CD4-positive, alpha-beta memory T cell (primary cell): ENCODE measurements around the gene ARMC9. TPM values are rescaled to one million over a fixed set of nuclear protein-coding genes. Genes with fewer than 3 reads are reported as not detected.
"Not testable (repeated sequence)": the region's sequence is repeated elsewhere in the genome, so short reads cannot be mapped to it uniquely, and the experiment has no call there.

Experiments
- CTCF ChIA-PET: fragments of 350-600 bp; sonication (Branson Sonifier 250); formaldehyde crosslinking; loops from one replicate; lab custom pipeline; 2021; ENCODE audit warnings: inconsistent platforms; ENCODE audit not compliant: partially characterized antibody; lab: Charles Lee
- POLR2A ChIA-PET: fragments of 350-600 bp; sonication (Branson Sonifier 250); formaldehyde crosslinking; loops from one replicate; lab custom pipeline; 2021; ENCODE audit not compliant: partially characterized antibody; lab: Charles Lee
- DNase-seq, 5 donors: peaks; one replicate each; pipeline versions ENCODE4 v3.0.0 to v3.0.0-alpha.2; 2020 to 2022; ENCODE audit warnings: mixed read lengths in 1 of 5
- H3K27ac ChIP-seq: one replicate; pipeline ENCODE4 v1.7.0; 2013; ENCODE audit warnings: low read depth, low read length
- H3K27me3 ChIP-seq: 2 replicates; pipeline ENCODE4 v1.7.0; 2013; ENCODE audit warnings: mild to moderate bottlenecking, low read length, moderate library complexity; ENCODE audit not compliant: insufficient read depth
- H3K36me3 ChIP-seq: 2 replicates; pipeline ENCODE4 v1.7.0; 2013; ENCODE audit warnings: mild to moderate bottlenecking, low read length, moderate library complexity; ENCODE audit not compliant: insufficient read depth
- H3K4me1 ChIP-seq: 2 replicates; pipeline ENCODE4 v1.7.0; 2013; ENCODE audit warnings: mild to moderate bottlenecking, low read length, moderate library complexity; ENCODE audit not compliant: insufficient read depth
- H3K4me3 ChIP-seq, 2 donors: one replicate each; pipeline ENCODE4 v1.7.0; 2013; ENCODE audit warnings: low read length in 2 of 2, mild to moderate bottlenecking in 1 of 2
- H3K9me3 ChIP-seq, 2 donors: one replicate each; pipeline ENCODE4 v1.7.0; 2013; ENCODE audit warnings: low read length in 2 of 2, control low read depth in 1 of 2; ENCODE audit not compliant: control insufficient read depth in 1 of 2
- H3K27ac Mint-ChIP-seq, 7 donors: one replicate each; pipeline ENCODE4 v1.8.0; 2020 to 2021; ENCODE audit warnings: mixed read lengths in 7 of 7, mild to moderate bottlenecking in 6 of 7, inconsistent platforms in 3 of 7, moderate library complexity in 3 of 7
- H3K27me3 Mint-ChIP-seq, 2 donors: one replicate each; pipeline ENCODE4 v1.8.0; 2020 to 2021; ENCODE audit warnings: mixed read lengths in 2 of 2
- H3K36me3 Mint-ChIP-seq, 2 donors: one replicate each; pipeline ENCODE4 v1.8.0; 2020 to 2021; ENCODE audit warnings: mixed read lengths in 2 of 2, inconsistent platforms in 1 of 2, mild to moderate bottlenecking in 1 of 2
- H3K4me1 Mint-ChIP-seq, 4 donors: one replicate each; pipeline ENCODE4 v1.8.0; 2020 to 2021; ENCODE audit warnings: mixed read lengths in 4 of 4, mild to moderate bottlenecking in 1 of 4
- H3K4me3 Mint-ChIP-seq, 8 donors: one replicate each; pipeline ENCODE4 v1.8.0; 2020 to 2021; ENCODE audit warnings: mixed read lengths in 8 of 8, mild to moderate bottlenecking in 7 of 8, moderate library complexity in 6 of 8, inconsistent platforms in 3 of 8
- H3K9me3 Mint-ChIP-seq, 8 donors: one replicate each; pipeline ENCODE4 v1.8.0; 2020 to 2021; ENCODE audit warnings: mixed read lengths in 8 of 8, mild to moderate bottlenecking in 5 of 8, inconsistent platforms in 3 of 8, moderate library complexity in 1 of 8
- intact Hi-C: fragments of 100-400 bp; cut with micrococcal nuclease; formaldehyde crosslinking; loops from one replicate; pipeline ENCODE4 v1.15.1; 2023
- polyA plus RNA-seq, 2 donors: library from polyadenylated mRNA; unstranded; fragments of 300-500 nt; fragmentation: Illumina TruSeq; gene quantifications; one replicate each; pipeline ENCODE4 v1.2.3, GENCODE V29; 2021
- total RNA-seq, 2 experiments: library from RNA; stranded (reverse); gene quantifications; one replicate each; pipeline ENCODE4 v1.2.3, GENCODE V29; 2021

ARMC9 gene
- total and polyA plus RNA-seq, 4 experiments from 2014 or later: 0.50 to 1.4 (median 1.1) TPM; not detected in 1

DNA sequence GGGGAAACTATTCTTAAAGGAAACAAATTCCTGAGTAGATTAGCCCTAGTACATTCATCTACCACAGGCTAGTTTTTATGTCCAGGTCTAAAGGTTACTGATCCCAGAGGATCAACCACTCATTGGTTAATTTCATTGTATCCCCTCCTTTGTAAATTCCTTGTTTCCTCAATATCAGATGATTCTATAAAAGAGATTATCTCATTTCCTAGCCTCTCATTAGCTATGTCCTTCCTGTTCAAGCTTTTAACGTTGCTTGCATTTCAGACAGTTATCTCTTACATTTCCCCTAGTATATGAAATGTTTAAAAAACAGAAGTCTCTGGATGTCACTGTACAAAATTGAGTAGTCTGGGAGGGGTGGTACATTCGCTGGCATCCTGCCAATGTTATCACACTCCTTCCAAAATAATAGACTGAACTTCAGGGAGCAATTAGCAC lies 24.2 kb upstream of the ARMC9 start:
- intact Hi-C loops: no loop called here
- Histone ChIP-seq H3K27ac (no peak overlapping the region), H3K4me1 (no peaks in the 10 kb centered on the region), H3K36me3 (peaks cover 19% of the 10 kb centered on the region), H3K4me3 (no peak overlapping the region), H3K9me3 (no peaks in the 10 kb centered on the region), H3K27me3 (no peaks in the 10 kb centered on the region)
- POLR2A ChIA-PET: no interaction called here
- Mint-ChIP-seq H3K9me3 (no peaks in the 10 kb centered on the region), H3K36me3 (peaks cover 40 to 52% of the 10 kb centered on the region in 2 donors), H3K27me3 (no peaks in the 10 kb centered on the region), H3K4me1 (peaks cover 0 to 1% (median 0%) of the 10 kb centered on the region in 4 donors), H3K27ac (peak overlapping the region in 1 of 7 donors; percentile 28), H3K4me3 (no peak overlapping the region)
- no peak for DNase-seq
- CTCF ChIA-PET: interaction anchor here (1.0 kb wide), 1 partner anchor 11 kb away, joined by 3 read pairs; no protein-coding TSS in a partner anchor

DNA sequence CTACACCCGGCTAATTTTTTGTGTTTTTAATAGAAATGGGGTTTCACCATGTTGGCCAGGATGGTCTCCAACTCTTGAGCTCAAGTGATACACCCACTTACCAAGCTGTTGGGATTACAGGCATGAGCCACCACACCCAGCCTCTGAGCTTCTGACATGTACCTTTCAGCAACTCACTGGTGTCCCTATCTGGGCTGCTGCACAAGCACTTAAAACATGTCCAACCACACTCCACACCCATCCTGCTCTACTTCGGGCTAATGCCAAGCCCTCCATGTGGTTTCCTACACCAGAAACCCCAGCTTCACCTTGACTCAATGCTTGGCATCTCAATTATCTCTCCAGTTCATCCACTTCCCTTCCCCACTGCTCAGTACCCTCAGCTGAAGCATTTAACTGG lies 22.4 kb upstream of the ARMC9 start:
- no peak overlapping the region for H3K27ac ChIP-seq
- no peak for DNase-seq
- Mint-ChIP-seq H3K9me3 (no peaks in the 10 kb centered on the region), H3K4me1 (peaks cover 6 to 9% (median 8%) of the 10 kb centered on the region in 4 donors), H3K4me3 (no peak overlapping the region), H3K36me3 (peaks cover 26 to 34% of the 10 kb centered on the region in 2 donors), H3K27me3 (no peaks in the 10 kb centered on the region), H3K27ac (peak overlapping the region in 3 of 7 donors; percentile 17 to 43 (median 36))
- H3K4me3 ChIP-seq: no peak overlapping the region
- H3K4me1 ChIP-seq: no peaks in the 10 kb centered on the region
- H3K9me3 ChIP-seq: no peaks in the 10 kb centered on the region
- peaks cover 11% of the 10 kb centered on the region for H3K36me3 ChIP-seq
- intact Hi-C loops: no loop called here
- H3K27me3 ChIP-seq: no peaks in the 10 kb centered on the region
- ChIA-PET CTCF (no interaction called here), POLR2A (no interaction called here)

DNA sequence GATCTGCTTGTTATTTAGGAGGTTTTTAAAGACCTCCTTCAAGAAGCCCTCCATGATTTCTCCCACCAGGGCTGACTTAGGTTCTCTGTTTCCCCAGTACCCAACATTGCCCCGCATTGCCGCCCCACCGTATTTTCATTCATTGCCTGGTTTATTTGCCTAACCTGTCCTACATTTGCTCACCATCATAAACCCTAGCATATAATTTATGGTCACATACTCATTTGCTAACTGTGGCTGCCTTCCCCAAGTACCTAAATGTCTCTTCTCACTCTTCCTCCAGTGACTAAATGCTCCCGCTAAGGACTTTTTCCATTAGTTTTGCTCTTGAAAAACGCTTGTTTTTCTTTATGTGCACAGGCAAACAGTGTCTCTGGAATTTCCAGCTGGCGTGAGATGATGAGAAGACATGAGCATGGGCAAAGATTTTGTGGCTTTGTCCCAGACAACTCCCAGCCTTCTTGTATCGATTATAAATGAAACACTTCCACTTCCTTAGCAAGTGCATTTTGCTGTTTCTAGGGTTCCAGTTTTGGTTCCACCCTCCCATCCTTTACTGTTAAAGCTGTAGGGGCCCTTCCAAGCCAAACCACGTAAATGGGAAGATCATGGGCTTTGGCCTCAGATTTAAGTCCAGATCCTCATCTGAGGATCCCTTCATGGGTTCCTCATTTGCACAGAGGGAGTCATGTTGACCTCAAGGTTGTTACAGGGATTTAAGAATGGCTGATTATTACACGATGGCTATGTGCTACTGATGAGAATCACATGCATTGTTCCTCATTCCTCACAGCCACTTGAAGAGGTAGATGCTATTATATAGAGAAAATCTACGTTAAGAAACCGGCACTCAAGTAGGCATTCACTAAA lies 21.0 kb upstream of the ARMC9 start:
- Mint-ChIP-seq H3K4me1 (peaks cover 6 to 9% (median 8%) of the 10 kb centered on the region in 4 donors), H3K27ac (no peak overlapping the region), H3K4me3 (no peak overlapping the region), H3K9me3 (no peaks in the 10 kb centered on the region), H3K27me3 (no peaks in the 10 kb centered on the region), H3K36me3 (peaks cover 23 to 26% of the 10 kb centered on the region in 2 donors)
- CTCF ChIA-PET: no interaction called here
- Histone ChIP-seq H3K4me3 (no peak overlapping the region), H3K27me3 (no peaks in the 10 kb centered on the region), H3K9me3 (no peaks in the 10 kb centered on the region), H3K27ac (no peak overlapping the region), H3K36me3 (peaks cover 4% of the 10 kb centered on the region), H3K4me1 (no peaks in the 10 kb centered on the region)
- intact Hi-C loops: no loop called here
- POLR2A ChIA-PET: no interaction called here
- no peak for DNase-seq

DNA sequence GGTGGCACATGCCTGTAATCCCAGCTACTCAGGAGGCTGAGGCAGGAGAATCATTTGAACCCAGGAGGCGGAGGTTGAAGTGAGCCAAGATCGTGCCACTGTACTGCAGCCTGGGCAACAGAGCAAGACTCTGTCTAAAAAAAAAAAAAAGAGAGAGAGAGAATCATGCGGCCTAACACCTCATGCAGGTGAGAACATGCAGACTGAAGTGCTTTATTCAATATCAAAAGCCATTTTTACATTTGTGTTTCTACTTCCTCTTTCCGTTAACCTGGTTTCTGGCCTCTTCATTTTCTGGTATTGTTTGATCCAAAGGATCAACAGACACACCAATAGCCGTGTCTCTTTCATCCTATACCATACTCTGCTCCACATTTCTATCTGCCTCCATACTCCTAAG lies 19.6 kb upstream of the ARMC9 start:
- H3K27ac Mint-ChIP-seq: not testable (repeated sequence)

DNA sequence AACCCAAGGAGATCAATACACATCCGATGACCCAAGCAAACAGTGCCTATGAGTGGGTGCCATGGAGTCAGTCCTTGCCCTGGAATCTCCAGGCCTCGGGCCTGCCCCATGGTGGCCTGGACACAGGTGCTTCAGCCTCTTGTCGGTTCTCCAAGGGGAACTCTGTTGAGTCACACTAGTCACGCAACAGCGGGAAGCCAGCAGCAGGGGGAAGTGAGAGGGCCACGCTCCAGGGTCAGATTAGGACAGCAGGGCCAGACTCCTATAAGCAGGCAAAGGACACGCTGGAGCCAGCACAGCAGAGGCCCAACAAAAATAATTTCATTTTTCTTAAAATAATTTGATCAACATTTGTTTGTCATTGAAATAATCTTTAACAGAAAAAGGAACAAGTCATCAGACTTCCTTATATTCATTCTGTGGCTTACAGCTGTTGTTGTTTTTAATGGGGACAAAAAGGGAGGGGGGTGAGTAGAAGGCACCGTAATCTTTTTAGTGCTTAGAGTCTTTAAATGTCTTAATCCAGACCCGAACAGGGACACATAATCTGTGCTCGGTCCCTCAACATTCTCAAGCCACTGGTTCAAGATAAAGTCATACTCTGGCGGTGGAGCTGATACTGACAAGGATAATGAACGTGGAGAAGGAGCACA lies 16.4 kb upstream of the ARMC9 start:
- H3K9me3 Mint-ChIP-seq: no peaks in the 10 kb centered on the region
- intact Hi-C loops: no loop called here
- Histone ChIP-seq H3K36me3 (no peaks in the 10 kb centered on the region), H3K27me3 (no peaks in the 10 kb centered on the region), H3K9me3 (no peaks in the 10 kb centered on the region), H3K4me3 (no peak overlapping the region), H3K27ac (no peak overlapping the region), H3K4me1 (no peaks in the 10 kb centered on the region)
- H3K4me1 Mint-ChIP-seq: peaks cover 6 to 9% (median 8%) of the 10 kb centered on the region in 4 donors
- no peak for DNase-seq
- ChIA-PET CTCF (no interaction called here), POLR2A (no interaction called here)
- H3K27ac Mint-ChIP-seq: no peak overlapping the region
- H3K4me3 Mint-ChIP-seq: no peak overlapping the region
- H3K27me3 Mint-ChIP-seq: no peaks in the 10 kb centered on the region
- no peaks in the 10 kb centered on the region for H3K36me3 Mint-ChIP-seq

More for the DNA sequence above, 19.6 kb upstream of the ARMC9 start:
- POLR2A ChIA-PET, H3K4me3 ChIP-seq, CTCF ChIA-PET, H3K4me1 ChIP-seq, H3K4me1 Mint-ChIP-seq, H3K27ac ChIP-seq, H3K4me3 Mint-ChIP-seq, H3K9me3 Mint-ChIP-seq, H3K27me3 ChIP-seq, H3K9me3 ChIP-seq, H3K27me3 Mint-ChIP-seq, intact Hi-C loops, DNase-seq, H3K36me3 ChIP-seq: not testable (repeated sequence)
- H3K36me3 Mint-ChIP-seq: peaks cover 18 to 21% of the 10 kb centered on the region in 2 donors

DNA sequence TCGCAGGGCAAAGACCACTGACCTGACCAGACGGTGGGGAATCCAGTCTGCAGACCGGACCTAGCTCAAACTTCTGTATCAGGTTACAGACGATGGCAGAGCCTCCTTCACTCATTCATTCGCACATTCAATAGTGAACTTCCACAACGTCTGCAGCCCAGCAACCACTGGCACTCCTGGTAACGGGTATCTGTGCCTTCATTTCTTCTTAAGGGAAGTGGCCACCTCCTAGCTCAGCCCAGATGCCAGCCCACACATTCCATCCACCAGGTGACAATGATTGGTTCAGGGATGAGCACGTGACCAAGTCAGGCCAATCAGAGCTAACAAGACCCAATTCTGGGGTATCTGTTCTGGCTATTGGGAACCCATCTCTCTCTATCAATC lies 15.9 kb upstream of the ARMC9 start:
- H3K9me3 ChIP-seq: no peaks in the 10 kb centered on the region
- Mint-ChIP-seq H3K9me3 (no peaks in the 10 kb centered on the region), H3K4me3 (no peak overlapping the region), H3K4me1 (peaks cover 6 to 9% (median 8%) of the 10 kb centered on the region in 4 donors), H3K36me3 (no peaks in the 10 kb centered on the region), H3K27ac (no peak overlapping the region), H3K27me3 (peaks cover 3% of the 10 kb centered on the region in 2 donors)
- no peak overlapping the region for H3K27ac ChIP-seq
- no peaks in the 10 kb centered on the region for H3K27me3 ChIP-seq
- H3K4me1 ChIP-seq: no peaks in the 10 kb centered on the region
- intact Hi-C loops: no loop called here
- ChIA-PET POLR2A (no interaction called here), CTCF (no interaction called here)
- DNase-seq: no peak
- no peak overlapping the region for H3K4me3 ChIP-seq
- H3K36me3 ChIP-seq: no peaks in the 10 kb centered on the region

DNA sequence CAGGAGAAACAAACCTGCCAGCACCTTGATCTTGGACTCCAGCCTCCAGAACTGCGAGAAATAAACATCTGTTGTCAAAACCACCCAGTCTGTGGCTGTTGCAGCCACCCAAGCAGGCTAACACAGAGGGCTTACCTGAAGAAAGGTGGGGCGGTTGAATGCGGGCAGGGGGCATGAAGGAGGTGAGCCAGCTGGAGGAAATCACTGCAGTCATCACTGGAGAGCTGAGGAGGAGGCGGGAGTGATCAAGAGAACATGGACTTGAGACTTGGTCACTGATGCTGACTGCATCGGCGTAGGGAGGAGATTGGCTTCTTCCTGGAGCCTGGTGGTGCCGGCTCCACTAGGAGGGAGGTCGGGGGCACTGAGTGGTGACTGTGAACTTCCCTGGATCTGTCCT lies 14.6 kb upstream of the ARMC9 start:
- intact Hi-C loops: no loop called here
- Mint-ChIP-seq H3K27me3 (peaks cover 9 to 12% of the 10 kb centered on the region in 2 donors), H3K36me3 (no peaks in the 10 kb centered on the region), H3K27ac (no peak overlapping the region), H3K4me1 (peaks cover 6 to 9% (median 7%) of the 10 kb centered on the region in 4 donors), H3K4me3 (no peak overlapping the region), H3K9me3 (no peaks in the 10 kb centered on the region)
- H3K4me3 ChIP-seq: no peak overlapping the region
- no peaks in the 10 kb centered on the region for H3K4me1 ChIP-seq
- no peaks in the 10 kb centered on the region for H3K9me3 ChIP-seq
- no peak for DNase-seq
- H3K36me3 ChIP-seq: no peaks in the 10 kb centered on the region
- no peak overlapping the region for H3K27ac ChIP-seq
- POLR2A ChIA-PET: interaction anchor here (0.6 kb wide), 1 partner anchor 13 kb away, joined by 4 read pairs; no protein-coding TSS in a partner anchor
- no peaks in the 10 kb centered on the region for H3K27me3 ChIP-seq
- CTCF ChIA-PET: no interaction called here
